ENCODE data around the gene SGMS1.

DNA sequence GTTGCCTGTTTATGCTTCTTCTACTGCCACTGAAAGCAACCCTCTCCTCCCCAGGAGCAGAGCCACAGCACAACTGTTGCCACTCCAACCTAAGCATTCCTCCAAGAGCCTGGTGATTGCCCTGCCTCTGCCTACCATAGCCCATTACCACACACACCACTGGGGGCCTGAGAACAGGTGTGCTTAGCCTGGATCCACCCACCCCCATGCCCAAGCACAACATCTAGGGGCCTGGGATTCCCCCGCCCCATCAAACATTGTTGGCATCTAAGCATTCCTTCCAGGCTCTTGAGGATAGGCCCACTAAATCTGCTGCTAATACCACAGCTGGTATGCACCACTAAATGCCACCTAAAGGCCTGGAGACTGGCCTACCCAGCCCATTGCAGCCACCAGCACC lies 329.2 kb downstream of the SGMS1 start:
- TF ChIP-seq CTCF (IDR thresholded peaks at IDR 0.05; ENCODE audit: poor library complexity, severe bottlenecking) (no peak), EZH2 (IDR thresholded peaks at IDR 0.05; ENCODE audit: borderline replicate concordance, insufficient read depth, low read length, poor library complexity, severe bottlenecking) (no peak), REST (IDR thresholded peaks at IDR 0.05; ENCODE audit: borderline replicate concordance) (no peak)

All from neural cell (in vitro differentiated cells).